PFSK-1 (cell line): ENCODE measurements around the gene ANTXR1.

Source experiments
- FOXP2 ChIP-seq: optimal IDR thresholded peaks from 2 replicates; pipeline ENCODE3; 2011; ENCODE audit warnings: borderline replicate concordance, control low read depth, inconsistent platforms; ENCODE audit not compliant: insufficient read depth; ENCODE audit errors: extremely low read length, extremely low read depth
- POLR2AphosphoS5 ChIP-seq: IDR thresholded peaks from 2 replicates; pipeline ENCODE4 v1.6.1; 2012; ENCODE audit warnings: low read depth, mild to moderate bottlenecking, control low read depth, low read length, moderate library complexity
- REST ChIP-seq, 2 experiments: IDR thresholded peaks; 2 replicates each; pipeline versions ENCODE4 v1.6.1 to v1.8.0; 2011 to 2012; ENCODE audit warnings: low read depth in 2 of 2, low read length in 2 of 2, control low read depth in 1 of 2, inconsistent platforms in 1 of 2, mild to moderate bottlenecking in 1 of 2, moderate library complexity in 1 of 2; ENCODE audit not compliant: insufficient read depth in 1 of 2
- SIN3A ChIP-seq: IDR thresholded peaks from 2 replicates; pipeline ENCODE4 v1.6.1; 2012; ENCODE audit warnings: mild to moderate bottlenecking, low read length, moderate library complexity, borderline replicate concordance; ENCODE audit not compliant: insufficient read depth
- TAF1 ChIP-seq: IDR thresholded peaks from 2 replicates; pipeline ENCODE4 v1.6.1; 2012; ENCODE audit warnings: low read length, control low read depth, borderline replicate concordance; ENCODE audit not compliant: insufficient read depth

The ANTXR1 gene

GRCh38 chr2:69175790-69176715 lies 163.1 kb downstream of the ANTXR1 start:
- TF ChIP-seq TAF1 (no peak), SIN3A (no peak)

- peak; percentile 71 for TF ChIP-seq FOXP2
- peak; percentile 73 for TF ChIP-seq POLR2AphosphoS5
- peak; percentile 64; the same call in 1 of the 2 replicates for TF ChIP-seq TAF1
- peak; percentile 45 to 72; a peak in 3 of 4 replicates for TF ChIP-seq REST (IDR thresholded peaks at IDR 0.05; ENCODE audit: insufficient read depth in 1 of 2, low read depth in 2 of 2, low read length in 2 of 2)
- peak; percentile 86; the same call in 1 of the 2 replicates for TF ChIP-seq SIN3A
Observed at GRCh38 chr2:69177063-69177771, 164.2 kb downstream of the ANTXR1 start.

- TF ChIP-seq SIN3A: no peak
- TF ChIP-seq POLR2AphosphoS5: peak; percentile 68; the same call in 1 of the 2 replicates
- TF ChIP-seq FOXP2: peak; percentile 100
- TF ChIP-seq REST (IDR thresholded peaks at IDR 0.05; ENCODE audit: insufficient read depth in 1 of 2, low read depth in 2 of 2, low read length in 2 of 2): peak in 1 of 2 experiments; percentile 43; a peak in 1 of 4 replicates
- 0 out of 2 replicates have a peak, but pooled peaks have one; percentile 37 for TF ChIP-seq TAF1
Observed at GRCh38 chr2:69177785-69178636, 165.0 kb downstream of the ANTXR1 start.

- no peak for TF ChIP-seq REST (IDR thresholded peaks at IDR 0.05; ENCODE audit: insufficient read depth in 1 of 2, low read depth in 2 of 2, low read length in 2 of 2)
- TF ChIP-seq TAF1: no peak
- TF ChIP-seq POLR2AphosphoS5: no peak
Observed at GRCh38 chr2:69178756-69179155, 165.8 kb downstream of the ANTXR1 start.

- TF ChIP-seq SIN3A: no peak
- TF ChIP-seq FOXP2: no peak
- no peak for TF ChIP-seq POLR2AphosphoS5
- no peak for TF ChIP-seq REST (IDR thresholded peaks at IDR 0.05; ENCODE audit: insufficient read depth in 1 of 2, low read depth in 2 of 2, low read length in 2 of 2)
- no peak for TF ChIP-seq TAF1
Observed at GRCh38 chr2:69180227-69180626, 167.2 kb downstream of the ANTXR1 start.
